SKM-1 (cell line): ENCODE data around the gene DGCR2.
"Not testable (repeated sequence)": the region's sequence is repeated elsewhere in the genome, so short reads cannot be mapped to it uniquely, and the experiment has no call there.

Experiments
- DNase-seq: peaks from one replicate; lab custom pipeline; 2025; ENCODE audit not compliant: unreplicated experiment; lab: John Stamatoyannopoulos, UW

DGCR2 gene

GRCh38 chr22:19122143-19122751 lies at the start of gene DGCR2:
TSS of gene DGCR2 (minus strand) at chr22:19122412. CDS start at chr22:19122206, 206 bp downstream.
- peak; percentile 93 for DNase-seq

GRCh38 chr22:19169947-19170318 lies 47.7 kb upstream of the DGCR2 start:
- DNase-seq = no peak

GRCh38 chr22:19169002-19169946 lies 47.1 kb upstream of the DGCR2 start:
- no peak for DNase-seq

- DNase-seq = no peak
These were observed 46.1 kb upstream of the DGCR2 start for GRCh38 chr22:19168088-19168890.

GRCh38 chr22:19167106-19167869 lies 45.1 kb upstream of the DGCR2 start:
- no peak for DNase-seq

- DNase-seq = no peak
These were observed 44.2 kb upstream of the DGCR2 start for GRCh38 chr22:19166421-19166820.

GRCh38 chr22:19164425-19164824 lies 42.2 kb upstream of the DGCR2 start:
- DNase-seq = no peak

- DNase-seq = not testable (repeated sequence)
These were observed 36.4 kb upstream of the DGCR2 start for GRCh38 chr22:19158649-19159048.

GRCh38 chr22:19156109-19156508 lies 33.9 kb upstream of the DGCR2 start:
- DNase-seq = not testable (repeated sequence)

GRCh38 chr22:19152942-19153883 lies 31.0 kb upstream of the DGCR2 start:
- DNase-seq = no peak

GRCh38 chr22:19151329-19152191 lies 29.3 kb upstream of the DGCR2 start:
- DNase-seq = no peak

- no peak for DNase-seq
These were observed 28.5 kb upstream of the DGCR2 start for GRCh38 chr22:19150482-19151328.

GRCh38 chr22:19149991-19150390 lies 27.8 kb upstream of the DGCR2 start, which contains the start of gene GSC2:
TSS of gene GSC2 (minus strand) at chr22:19150292. CDS start at chr22:19150283, 9 bp downstream.
- no peak for DNase-seq

GRCh38 chr22:19149047-19149883 lies 27.1 kb upstream of the DGCR2 start:
- no peak for DNase-seq

GRCh38 chr22:19148417-19149046 lies 26.3 kb upstream of the DGCR2 start:
- DNase-seq = no peak

- no peak for DNase-seq
These were observed 25.1 kb upstream of the DGCR2 start for GRCh38 chr22:19147195-19147780.
